Mononuclear cell (primary cell): Measurements from ENCODE around the gene SEMA3D. TPM values are rescaled to one million over a fixed set of nuclear protein-coding genes. Genes with fewer than 3 reads are reported as not detected.

Experiments used
- H3K27me3 ChIP-seq: 2 replicates; pipeline ENCODE4 v1.6.0; 2011; ENCODE audit warnings: low read length, control low read depth; ENCODE audit not compliant: insufficient read depth
- H3K4me1 ChIP-seq: 2 replicates; pipeline ENCODE4 v1.5.1; 2011; ENCODE audit warnings: mild to moderate bottlenecking, low read length, control low read depth; ENCODE audit not compliant: insufficient read depth
- H3K4me3 ChIP-seq: 2 replicates; pipeline ENCODE4 v1.5.1; 2011; ENCODE audit warnings: mild to moderate bottlenecking, low read length, moderate library complexity
- H3K9me3 ChIP-seq: 2 replicates; pipeline ENCODE4 v1.5.1; 2011; ENCODE audit warnings: low read depth, mild to moderate bottlenecking, control low read depth, low read length
- total RNA-seq: library from RNA; depleted of rRNA; stranded (reverse); fragments of >200 nt; gene quantifications from one replicate; pipeline ENCODE4 v1.2.3, GENCODE V29; 2012

SEMA3D gene
- total RNA-seq, 1 donor = 0.21 TPM

- no peaks in the 10 kb centered on the region for H3K4me1 ChIP-seq
- no peaks in the 10 kb centered on the region for H3K9me3 ChIP-seq
- no peaks in the 10 kb centered on the region for H3K27me3 ChIP-seq
- no peak overlapping the region for H3K4me3 ChIP-seq
Measured at GRCh38 chr7:85119934-85120333, 66.9 kb downstream of the SEMA3D start.

DNA sequence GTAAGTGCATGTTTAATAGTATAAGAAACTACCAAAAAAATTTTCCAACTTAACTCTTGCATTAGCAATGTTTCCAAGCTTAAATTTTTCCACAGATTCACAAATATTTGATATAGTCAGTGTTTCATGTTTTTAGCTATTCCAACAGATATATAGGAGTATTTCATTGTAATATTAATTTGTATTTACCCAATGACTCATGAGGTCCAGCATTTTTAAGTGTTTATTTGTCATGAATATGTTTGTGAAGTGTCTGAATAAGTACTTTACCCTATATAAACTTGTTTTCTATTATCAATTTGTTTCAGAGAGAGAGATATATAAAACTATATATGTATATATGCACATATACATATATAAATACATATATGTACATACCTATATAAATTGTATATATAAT is 71.0 kb downstream of the SEMA3D start:
- Histone ChIP-seq H3K4me1 (no peaks in the 10 kb centered on the region), H3K4me3 (no peak overlapping the region), H3K9me3 (no peaks in the 10 kb centered on the region), H3K27me3 (no peaks in the 10 kb centered on the region)

DNA sequence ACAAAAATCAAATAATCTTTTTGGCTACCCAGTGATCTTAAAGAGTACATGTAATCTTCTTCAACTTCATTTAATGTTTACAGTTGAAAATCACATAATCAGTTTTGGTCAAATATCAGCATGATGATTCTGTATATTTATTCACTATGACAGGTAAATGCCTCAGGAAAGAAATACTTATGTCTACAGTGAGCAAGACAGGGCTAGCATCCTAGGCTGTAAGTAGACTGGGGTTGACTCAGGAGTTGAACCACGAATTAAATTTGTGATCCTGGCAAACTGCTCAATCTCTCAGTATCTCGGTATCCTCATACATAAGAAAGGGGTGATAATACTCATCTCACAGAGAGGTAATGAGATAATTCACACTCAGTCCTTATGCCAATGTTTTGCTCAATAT is 71.8 kb downstream of the SEMA3D start:
- Histone ChIP-seq H3K9me3 (no peaks in the 10 kb centered on the region), H3K4me3 (no peak overlapping the region), H3K4me1 (no peaks in the 10 kb centered on the region), H3K27me3 (no peaks in the 10 kb centered on the region)

DNA sequence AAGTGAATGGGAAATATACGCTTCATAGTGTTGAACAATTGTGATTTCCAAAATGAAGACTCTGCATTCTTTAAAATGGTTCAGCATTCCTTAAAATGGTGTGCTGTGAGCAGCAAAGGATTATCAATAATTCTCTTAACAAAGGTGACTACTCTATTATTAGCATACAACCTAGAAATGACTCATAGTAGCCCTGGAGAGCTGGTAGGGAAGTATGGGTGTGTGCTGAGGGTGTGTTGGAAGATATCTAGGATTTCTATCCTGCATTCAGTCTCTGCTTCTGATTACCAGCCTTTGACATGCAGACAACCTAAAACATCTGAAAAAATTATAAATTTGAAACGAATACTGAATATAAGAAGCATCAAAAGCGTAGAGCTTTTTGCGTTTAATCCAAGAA is 72.5 kb downstream of the SEMA3D start:
- Histone ChIP-seq H3K4me3 (no peak overlapping the region), H3K9me3 (no peaks in the 10 kb centered on the region), H3K4me1 (no peaks in the 10 kb centered on the region), H3K27me3 (no peaks in the 10 kb centered on the region)

DNA sequence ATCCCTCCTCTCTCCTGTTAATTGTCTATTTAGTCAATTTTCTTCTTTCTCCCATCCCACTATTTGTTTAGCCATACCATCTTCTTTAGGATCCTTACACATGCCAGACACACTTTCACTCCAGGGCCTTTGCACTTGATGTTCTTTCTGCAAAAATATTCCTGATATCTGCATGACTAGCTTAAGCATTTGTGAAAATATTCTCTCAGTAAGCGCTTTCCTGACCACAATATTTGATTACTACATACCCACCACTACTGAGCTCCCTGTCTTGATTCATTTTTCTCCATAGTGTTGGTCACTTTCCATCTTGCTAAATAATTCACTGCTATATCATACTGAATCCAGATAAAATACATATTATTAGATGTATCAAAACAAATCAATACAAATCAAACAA is 75.1 kb downstream of the SEMA3D start:
- no peaks in the 10 kb centered on the region for H3K4me1 ChIP-seq
- no peaks in the 10 kb centered on the region for H3K27me3 ChIP-seq
- no peak overlapping the region for H3K4me3 ChIP-seq

GRCh38 chr7:85106719-85107118 is 80.1 kb downstream of the SEMA3D start:
- no peaks in the 10 kb centered on the region for H3K27me3 ChIP-seq
- no peak overlapping the region for H3K4me3 ChIP-seq
- H3K9me3 ChIP-seq = no peaks in the 10 kb centered on the region
- no peaks in the 10 kb centered on the region for H3K4me1 ChIP-seq

More for the DNA sequence above, 75.1 kb downstream of the SEMA3D start:
- no peaks in the 10 kb centered on the region for H3K9me3 ChIP-seq

GRCh38 chr7:85104432-85105205 is 82.2 kb downstream of the SEMA3D start:
- H3K4me1 ChIP-seq = no peaks in the 10 kb centered on the region
- no peaks in the 10 kb centered on the region for H3K9me3 ChIP-seq
- H3K27me3 ChIP-seq = no peaks in the 10 kb centered on the region
- H3K4me3 ChIP-seq = no peak overlapping the region

- Histone ChIP-seq H3K4me3 (no peak overlapping the region), H3K4me1 (no peaks in the 10 kb centered on the region), H3K27me3 (no peaks in the 10 kb centered on the region), H3K9me3 (no peaks in the 10 kb centered on the region)
Measured at GRCh38 chr7:85103962-85104361, 82.9 kb downstream of the SEMA3D start.

- Histone ChIP-seq H3K4me1 (no peaks in the 10 kb centered on the region), H3K4me3 (no peak overlapping the region), H3K27me3 (no peaks in the 10 kb centered on the region), H3K9me3 (no peaks in the 10 kb centered on the region)
Measured at GRCh38 chr7:85103357-85103756, 83.5 kb downstream of the SEMA3D start.

DNA sequence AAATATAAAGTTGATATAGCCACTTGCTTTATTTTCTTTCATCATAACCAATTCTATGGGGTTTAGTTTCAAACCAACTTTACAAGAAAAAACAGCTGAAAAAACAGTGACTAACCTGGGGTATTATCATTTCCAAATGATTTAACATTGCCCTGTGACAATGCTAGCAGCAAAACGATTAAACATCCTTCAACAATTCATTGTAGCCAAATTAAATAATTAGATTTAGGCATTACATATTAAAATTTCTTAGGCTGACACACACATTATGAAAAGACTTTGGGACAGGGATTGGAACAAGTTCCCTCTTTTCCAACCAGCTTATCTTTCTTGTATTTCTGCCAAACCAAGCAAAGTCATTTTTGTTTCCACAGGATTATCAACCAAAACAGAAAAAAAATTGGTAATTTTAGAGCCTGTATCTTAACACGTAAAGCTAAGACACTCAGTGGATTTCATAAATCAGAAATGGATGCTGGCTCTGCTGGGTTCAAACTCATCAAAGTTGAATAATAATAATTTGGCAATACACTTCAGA is 84.0 kb downstream of the SEMA3D start:
- H3K27me3 ChIP-seq = no peaks in the 10 kb centered on the region
- no peaks in the 10 kb centered on the region for H3K9me3 ChIP-seq
- no peak overlapping the region for H3K4me3 ChIP-seq
- no peaks in the 10 kb centered on the region for H3K4me1 ChIP-seq

- H3K9me3 ChIP-seq = no peaks in the 10 kb centered on the region
- H3K27me3 ChIP-seq = no peaks in the 10 kb centered on the region
- H3K4me1 ChIP-seq = no peaks in the 10 kb centered on the region
- no peak overlapping the region for H3K4me3 ChIP-seq
Measured at GRCh38 chr7:85101347-85101746, 85.5 kb downstream of the SEMA3D start.

- no peaks in the 10 kb centered on the region for H3K4me1 ChIP-seq
- no peak overlapping the region for H3K4me3 ChIP-seq
- H3K27me3 ChIP-seq = no peaks in the 10 kb centered on the region
- H3K9me3 ChIP-seq = no peaks in the 10 kb centered on the region
Measured at GRCh38 chr7:85097844-85098243, 89.0 kb downstream of the SEMA3D start.

DNA sequence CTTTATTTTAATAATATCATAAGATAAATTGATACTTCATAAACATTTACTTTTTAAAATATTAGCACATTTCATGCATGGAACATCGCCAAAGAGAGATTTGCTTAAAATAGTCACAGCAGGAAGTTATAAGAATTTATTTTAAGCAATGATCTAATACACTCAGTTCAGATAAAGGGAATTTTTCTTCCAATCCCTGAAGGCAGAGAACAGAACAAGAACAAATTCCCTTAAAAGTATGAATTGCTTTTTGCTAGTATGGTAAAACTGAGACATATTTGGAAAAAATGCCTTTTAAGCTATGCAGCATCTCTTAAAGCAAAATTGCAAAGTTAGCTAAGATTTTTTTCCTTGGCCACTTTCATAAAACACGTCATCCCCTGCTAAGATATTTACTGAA is 91.0 kb downstream of the SEMA3D start:
- Histone ChIP-seq H3K4me1 (no peaks in the 10 kb centered on the region), H3K4me3 (no peak overlapping the region), H3K9me3 (no peaks in the 10 kb centered on the region), H3K27me3 (no peaks in the 10 kb centered on the region)

DNA sequence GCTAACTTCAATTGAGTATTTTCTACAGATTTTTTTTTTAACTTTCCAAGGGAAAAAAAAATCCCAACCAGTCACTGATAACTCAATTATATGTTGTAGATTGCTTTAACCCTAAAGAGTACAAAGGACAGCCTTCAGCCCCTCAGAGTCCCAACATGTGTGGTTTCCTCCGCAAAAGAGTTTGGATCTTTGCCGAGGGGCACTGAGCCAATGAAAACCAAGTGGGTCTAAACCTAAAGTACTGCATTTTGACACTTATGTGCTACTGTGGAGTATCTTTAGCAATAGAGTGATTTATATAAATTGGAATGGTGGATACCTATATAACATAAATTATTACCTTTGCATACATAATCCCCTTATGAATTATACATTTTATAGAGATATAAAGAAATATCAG is 91.5 kb downstream of the SEMA3D start:
- no peaks in the 10 kb centered on the region for H3K27me3 ChIP-seq
- no peak overlapping the region for H3K4me3 ChIP-seq
- H3K4me1 ChIP-seq = no peaks in the 10 kb centered on the region
- H3K9me3 ChIP-seq = no peaks in the 10 kb centered on the region

DNA sequence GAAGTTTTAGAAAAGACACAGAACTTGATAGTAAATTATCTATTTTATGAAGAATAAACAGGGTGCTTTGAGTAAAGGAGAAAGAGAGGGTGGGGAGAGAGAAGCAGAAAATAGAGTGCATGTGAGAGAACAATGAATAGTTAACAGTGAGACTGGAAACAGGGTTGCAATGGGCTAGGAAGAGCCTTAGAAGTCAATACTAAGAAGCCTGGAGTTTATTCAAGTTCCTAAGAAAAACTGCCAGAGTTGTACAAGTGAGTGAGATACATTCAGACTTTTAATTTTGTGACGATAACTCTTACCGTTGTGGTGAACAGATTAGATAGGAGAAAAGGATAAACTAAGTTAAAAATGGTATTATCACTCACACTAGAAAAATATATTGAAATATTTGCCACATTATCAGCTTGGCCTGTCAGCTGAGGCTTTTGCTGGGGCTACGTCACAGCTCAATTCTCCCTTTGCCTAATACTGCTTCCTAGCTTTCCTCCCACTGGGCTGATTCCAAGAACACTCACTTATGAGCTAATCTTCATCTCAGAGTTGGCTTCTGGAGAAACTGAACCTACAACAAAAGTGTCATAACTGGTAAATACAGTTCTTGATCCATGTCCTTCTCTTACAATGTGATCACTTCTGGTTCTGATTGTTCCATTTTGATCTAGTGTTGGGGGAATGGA is 92.7 kb downstream of the SEMA3D start:
- H3K4me3 ChIP-seq = no peak overlapping the region
- H3K4me1 ChIP-seq = no peaks in the 10 kb centered on the region
- H3K27me3 ChIP-seq = no peaks in the 10 kb centered on the region
- H3K9me3 ChIP-seq = no peaks in the 10 kb centered on the region

- H3K9me3 ChIP-seq = peaks cover 4% of the 10 kb centered on the region
- H3K4me3 ChIP-seq = no peak overlapping the region
- no peaks in the 10 kb centered on the region for H3K27me3 ChIP-seq
- H3K4me1 ChIP-seq = no peaks in the 10 kb centered on the region
Measured at GRCh38 chr7:85091565-85091928, 95.3 kb downstream of the SEMA3D start.
